MM.1S (cell line): ENCODE measurements around the gene PKHD1.

Experiments used
- EZH2 ChIP-seq: fragments of 300-600 bp; sonication (generic); optimal IDR thresholded peaks from 2 replicates; pipeline ENCODE3; 2017; ENCODE audit warnings: low read depth, mild to moderate bottlenecking, antibody characterized with exemption, low read length, mixed read lengths
- EZH2phosphoT487 ChIP-seq: fragments of 300-600 bp; sonication (generic); IDR thresholded peaks from 2 replicates; pipeline ENCODE4 v1.6.1; 2018; ENCODE audit warnings: antibody characterized with exemption, low read length
- TF ChIP-seq, protein P1 (sequence below): fragments of 300-600 bp; sonication (generic); IDR thresholded peaks from 2 replicates; pipeline ENCODE4 v1.5.1; 2016; ENCODE audit warnings: antibody characterized with exemption, low read length, mixed read lengths

- TF ChIP-seq, protein P1, sequence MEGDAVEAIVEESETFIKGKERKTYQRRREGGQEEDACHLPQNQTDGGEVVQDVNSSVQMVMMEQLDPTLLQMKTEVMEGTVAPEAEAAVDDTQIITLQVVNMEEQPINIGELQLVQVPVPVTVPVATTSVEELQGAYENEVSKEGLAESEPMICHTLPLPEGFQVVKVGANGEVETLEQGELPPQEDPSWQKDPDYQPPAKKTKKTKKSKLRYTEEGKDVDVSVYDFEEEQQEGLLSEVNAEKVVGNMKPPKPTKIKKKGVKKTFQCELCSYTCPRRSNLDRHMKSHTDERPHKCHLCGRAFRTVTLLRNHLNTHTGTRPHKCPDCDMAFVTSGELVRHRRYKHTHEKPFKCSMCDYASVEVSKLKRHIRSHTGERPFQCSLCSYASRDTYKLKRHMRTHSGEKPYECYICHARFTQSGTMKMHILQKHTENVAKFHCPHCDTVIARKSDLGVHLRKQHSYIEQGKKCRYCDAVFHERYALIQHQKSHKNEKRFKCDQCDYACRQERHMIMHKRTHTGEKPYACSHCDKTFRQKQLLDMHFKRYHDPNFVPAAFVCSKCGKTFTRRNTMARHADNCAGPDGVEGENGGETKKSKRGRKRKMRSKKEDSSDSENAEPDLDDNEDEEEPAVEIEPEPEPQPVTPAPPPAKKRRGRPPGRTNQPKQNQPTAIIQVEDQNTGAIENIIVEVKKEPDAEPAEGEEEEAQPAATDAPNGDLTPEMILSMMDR: peak; percentile 67
- TF ChIP-seq EZH2 (no peak), EZH2phosphoT487 (no peak)
Observed at GRCh38 chr6:52020945-52021570, 66.4 kb downstream of the PKHD1 start.
